Lower leg skin (tissue), 4 donors: ENCODE measurements around the gene SMC4. TPM values are rescaled to one million over a fixed set of nuclear protein-coding genes. Genes with fewer than 3 reads are reported as not detected.

Experiments used
- DNase-seq, 2 donors: peaks; one replicate each; pipeline ENCODE4 v3.0.0-alpha.2; 2019; ENCODE audit warnings: low spot score in 2 of 2
- H3K4me3 ChIP-seq: fragments of 200-600 bp; sonication (generic); 2 replicates; pipeline ENCODE4 v1.5.1; 2017; ENCODE audit warnings: mild to moderate bottlenecking, low read depth; ENCODE audit not compliant: poor library complexity, severe bottlenecking
- CTCF ChIP-seq, 3 donors: fragments of 450-650 bp; IDR thresholded peaks; one replicate each; pipeline ENCODE4 v1.5.1; 2016; ENCODE audit warnings: antibody characterized with exemption in 3 of 3, mild to moderate bottlenecking in 3 of 3, moderate library complexity in 2 of 3
- POLR2A ChIP-seq, 2 donors: fragments of 450-650 bp; IDR thresholded peaks; one replicate each; pipeline ENCODE4 v1.6.1; 2016 to 2017; ENCODE audit warnings: antibody characterized with exemption in 2 of 2, mild to moderate bottlenecking in 1 of 2, moderate library complexity in 1 of 2
- WGBS, 2 donors: methylation state at CpG; one replicate each; pipeline ENCODE4 v1.1.5; 2018; 5-methylcytosine and 5-hydroxymethylcytosine counted together
- intact Hi-C: fragments of 100-400 bp; cut with DNase I; formaldehyde crosslinking; loops from one replicate; pipeline ENCODE4 v1.15.0; 2023; ENCODE audit warnings: low total_unique reads
- total RNA-seq, 4 donors: library from RNA; depleted of rRNA; stranded (reverse); fragments of >200 nt; gene quantifications; one replicate each; pipeline ENCODE4 v1.1.0, GENCODE V29; 2016

SMC4 gene
- total RNA-seq, 4 donors from 2014 or later, result 18.5 to 33.7 (median 28.6) TPM

- H3K4me3 ChIP-seq, result no peak overlapping the region
- intact Hi-C loops, result loop anchor here (5.0 kb wide), 1 partner anchor 1155 kb away; no protein-coding TSS in a partner anchor
- WGBS, 2 donors, result 80 to 85% methylated on average over 2 of the region's 2 CpGs
- TF ChIP-seq CTCF (IDR thresholded peaks at IDR 0.05) (no peak), POLR2A (IDR thresholded peaks at IDR 0.05) (no peak)
- no peak for DNase-seq
Observed at GRCh38 chr3:160471892-160472291, 72.4 kb downstream of the SMC4 start.

GRCh38 chr3:160472344-160472743, 72.9 kb downstream of the SMC4 start:
- WGBS, 2 donors, result 64 to 65% methylated on average over 2 of the region's 2 CpGs

GRCh38 chr3:160473221-160473620, 73.8 kb downstream of the SMC4 start:
- DNase-seq, result no peak
- intact Hi-C loops, result loop anchor here (5.0 kb wide), 1 partner anchor 1156 kb away; no protein-coding TSS in a partner anchor
- 59 to 92% methylated on average over 1 of the region's 1 CpG for WGBS, 2 donors
- no peak for TF ChIP-seq POLR2A (IDR thresholded peaks at IDR 0.05)
- no peak overlapping the region for H3K4me3 ChIP-seq

More at GRCh38 chr3:160472344-160472743, 72.9 kb downstream of the SMC4 start:
- no peak for DNase-seq
- intact Hi-C loops, result loop anchor here (5.0 kb wide), 1 partner anchor 1155 kb away; no protein-coding TSS in a partner anchor
- H3K4me3 ChIP-seq, result no peak overlapping the region
- no peak for TF ChIP-seq CTCF (IDR thresholded peaks at IDR 0.05)
- no peak for TF ChIP-seq POLR2A (IDR thresholded peaks at IDR 0.05)

GRCh38 chr3:160473978-160474377, 74.5 kb downstream of the SMC4 start:
- 52 to 53% methylated on average over 1 of the region's 1 CpG for WGBS, 2 donors
- no peak for DNase-seq
- no peak overlapping the region for H3K4me3 ChIP-seq
- no peak for TF ChIP-seq CTCF (IDR thresholded peaks at IDR 0.05)
- intact Hi-C loops, result loop anchor here (5.0 kb wide), 1 partner anchor 1157 kb away; no protein-coding TSS in a partner anchor

GRCh38 chr3:160474416-160474838, 75.0 kb downstream of the SMC4 start:
- intact Hi-C loops, result loop anchor here (5.0 kb wide), 1 partner anchor 1157 kb away; no protein-coding TSS in a partner anchor
- DNase-seq, result no peak
- TF ChIP-seq POLR2A (IDR thresholded peaks at IDR 0.05), result no peak
- TF ChIP-seq CTCF (IDR thresholded peaks at IDR 0.05), result no peak
- H3K4me3 ChIP-seq, result no peak overlapping the region

- intact Hi-C loops, result no loop called here
- WGBS, 2 donors, result 88 to 92% methylated on average over 2 of the region's 2 CpGs
- H3K4me3 ChIP-seq, result no peak overlapping the region
- TF ChIP-seq POLR2A (IDR thresholded peaks at IDR 0.05), result no peak
- TF ChIP-seq CTCF (IDR thresholded peaks at IDR 0.05), result no peak
- no peak for DNase-seq
Observed at GRCh38 chr3:160475153-160475552, 75.7 kb downstream of the SMC4 start.
